Left ventricle myocardium inferior (tissue), 1 donor: Measurements from ENCODE around the gene FRYL. TPM values are rescaled to one million over a fixed set of nuclear protein-coding genes. Genes with fewer than 3 reads are reported as not detected.

Source experiments
- DNase-seq: peaks from one replicate; pipeline ENCODE4 v3.0.0-alpha.2; 2020
- H3K27ac ChIP-seq: fragments of 200-600 bp; replicated peaks from 2 replicates; pipeline ENCODE4 v1.8.0; 2021
- H3K27me3 ChIP-seq: fragments of 200-600 bp; 2 replicates; pipeline ENCODE4 v1.8.0; 2021; ENCODE audit warnings: low read depth
- H3K36me3 ChIP-seq: fragments of 200-600 bp; 2 replicates; pipeline ENCODE4 v1.8.0; 2021
- H3K4me1 ChIP-seq: fragments of 200-600 bp; 2 replicates; pipeline ENCODE4 v1.8.0; 2021
- H3K4me3 ChIP-seq: fragments of 200-600 bp; 2 replicates; pipeline ENCODE4 v1.8.0; 2021; ENCODE audit warnings: mild to moderate bottlenecking, moderate library complexity
- H3K9me3 ChIP-seq: fragments of 200-600 bp; replicated peaks from 2 replicates; pipeline ENCODE4 v1.8.0; 2021
- intact Hi-C: fragments of 100-400 bp; cut with micrococcal nuclease; formaldehyde crosslinking; loops from one replicate; pipeline ENCODE4 v1.11.0; 2022
- total RNA-seq: library from RNA; stranded (reverse); fragmentation: NEBNext Ultra II Directional; extraction: Animal tissue kit (Norgen Biotek cat#: 25700); gene quantifications from one replicate; pipeline ENCODE4 v1.2.1, GENCODE V29; 2021
- TF ChIP-seq, protein P1 (sequence below): fragments of 200-600 bp; IDR thresholded peaks from 2 replicates; pipeline ENCODE4 v1.8.0; 2021; ENCODE audit warnings: antibody characterized with exemption, mild to moderate bottlenecking, borderline replicate concordance
- donor health status: DM: no; HTN: yes; CAD: no; lungs with severe emphysema.

FRYL gene
- total RNA-seq, 1 donor from 2014 or later: 33.2 TPM

DNA sequence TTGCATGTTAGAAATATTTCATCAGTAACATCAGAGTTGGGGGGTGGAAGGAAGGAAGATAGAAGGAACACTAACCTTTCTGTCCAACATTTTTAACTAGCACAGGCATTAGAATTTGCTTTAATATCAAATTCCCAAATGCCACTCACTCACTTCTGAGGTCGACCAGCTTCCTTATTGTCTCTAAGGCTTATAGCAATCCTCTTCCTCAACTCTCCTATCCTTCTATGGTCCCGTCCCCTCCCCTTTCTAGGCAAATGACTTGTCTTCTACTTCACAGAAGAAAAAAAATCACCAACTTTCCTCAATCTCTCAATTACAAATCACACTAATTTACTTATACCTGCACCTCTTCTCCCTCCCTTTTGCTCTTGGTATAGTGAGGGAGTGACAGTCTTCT, 189.2 kb downstream of the FRYL start:
- TF ChIP-seq, protein P1, sequence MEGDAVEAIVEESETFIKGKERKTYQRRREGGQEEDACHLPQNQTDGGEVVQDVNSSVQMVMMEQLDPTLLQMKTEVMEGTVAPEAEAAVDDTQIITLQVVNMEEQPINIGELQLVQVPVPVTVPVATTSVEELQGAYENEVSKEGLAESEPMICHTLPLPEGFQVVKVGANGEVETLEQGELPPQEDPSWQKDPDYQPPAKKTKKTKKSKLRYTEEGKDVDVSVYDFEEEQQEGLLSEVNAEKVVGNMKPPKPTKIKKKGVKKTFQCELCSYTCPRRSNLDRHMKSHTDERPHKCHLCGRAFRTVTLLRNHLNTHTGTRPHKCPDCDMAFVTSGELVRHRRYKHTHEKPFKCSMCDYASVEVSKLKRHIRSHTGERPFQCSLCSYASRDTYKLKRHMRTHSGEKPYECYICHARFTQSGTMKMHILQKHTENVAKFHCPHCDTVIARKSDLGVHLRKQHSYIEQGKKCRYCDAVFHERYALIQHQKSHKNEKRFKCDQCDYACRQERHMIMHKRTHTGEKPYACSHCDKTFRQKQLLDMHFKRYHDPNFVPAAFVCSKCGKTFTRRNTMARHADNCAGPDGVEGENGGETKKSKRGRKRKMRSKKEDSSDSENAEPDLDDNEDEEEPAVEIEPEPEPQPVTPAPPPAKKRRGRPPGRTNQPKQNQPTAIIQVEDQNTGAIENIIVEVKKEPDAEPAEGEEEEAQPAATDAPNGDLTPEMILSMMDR: no peak
- no peak overlapping the region for H3K27ac ChIP-seq
- no peak for DNase-seq
- H3K36me3 ChIP-seq: peaks cover 41% of the 10 kb centered on the region
- peaks cover 38% of the 10 kb centered on the region for H3K4me1 ChIP-seq
- no peaks in the 10 kb centered on the region for H3K9me3 ChIP-seq
- intact Hi-C loops: no loop called here
- no peaks in the 10 kb centered on the region for H3K27me3 ChIP-seq
- H3K4me3 ChIP-seq: no peak overlapping the region

DNA sequence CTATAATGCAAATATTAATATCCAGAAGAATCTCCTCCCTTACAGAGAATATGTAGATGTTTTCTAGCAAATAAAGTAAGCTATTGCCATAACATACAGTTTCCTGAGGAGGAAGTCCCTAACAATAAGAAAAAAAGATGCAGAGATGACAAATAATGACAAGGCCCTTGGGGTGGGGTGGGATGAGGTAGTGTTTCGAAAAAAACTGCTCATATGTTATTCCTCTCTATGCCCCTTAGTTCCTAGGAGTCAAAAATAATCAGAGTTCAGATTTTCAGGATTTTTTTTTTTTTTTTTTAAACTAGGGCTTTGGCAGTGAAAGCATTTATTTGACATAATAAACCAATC, 191.0 kb downstream of the FRYL start:
- Histone ChIP-seq H3K27ac (peak overlapping the region; percentile 2), H3K9me3 (no peaks in the 10 kb centered on the region), H3K4me3 (no peak overlapping the region), H3K36me3 (peaks cover 55% of the 10 kb centered on the region), H3K4me1 (peaks cover 30% of the 10 kb centered on the region), H3K27me3 (no peaks in the 10 kb centered on the region)
- no peak for DNase-seq
- TF ChIP-seq, protein P1: no peak
- intact Hi-C loops: no loop called here

- intact Hi-C loops: no loop called here
- H3K9me3 ChIP-seq: no peaks in the 10 kb centered on the region
- peaks cover 27% of the 10 kb centered on the region for H3K4me1 ChIP-seq
- TF ChIP-seq, protein P1: no peak
- H3K36me3 ChIP-seq: peaks cover 61% of the 10 kb centered on the region
- H3K27ac ChIP-seq: peak overlapping the region; percentile 2
- no peak for DNase-seq
- no peak overlapping the region for H3K4me3 ChIP-seq
- no peaks in the 10 kb centered on the region for H3K27me3 ChIP-seq
Observed at GRCh38 chr4:48588230-48589097, 191.6 kb downstream of the FRYL start.

- Histone ChIP-seq H3K4me3 (no peak overlapping the region), H3K27me3 (no peaks in the 10 kb centered on the region), H3K4me1 (peaks cover 13% of the 10 kb centered on the region), H3K9me3 (no peaks in the 10 kb centered on the region), H3K27ac (no peak overlapping the region), H3K36me3 (peaks cover 87% of the 10 kb centered on the region)
- intact Hi-C loops: no loop called here
- no peak for DNase-seq
- TF ChIP-seq, protein P1: no peak
Observed at GRCh38 chr4:48585401-48585800, 194.7 kb downstream of the FRYL start.

DNA sequence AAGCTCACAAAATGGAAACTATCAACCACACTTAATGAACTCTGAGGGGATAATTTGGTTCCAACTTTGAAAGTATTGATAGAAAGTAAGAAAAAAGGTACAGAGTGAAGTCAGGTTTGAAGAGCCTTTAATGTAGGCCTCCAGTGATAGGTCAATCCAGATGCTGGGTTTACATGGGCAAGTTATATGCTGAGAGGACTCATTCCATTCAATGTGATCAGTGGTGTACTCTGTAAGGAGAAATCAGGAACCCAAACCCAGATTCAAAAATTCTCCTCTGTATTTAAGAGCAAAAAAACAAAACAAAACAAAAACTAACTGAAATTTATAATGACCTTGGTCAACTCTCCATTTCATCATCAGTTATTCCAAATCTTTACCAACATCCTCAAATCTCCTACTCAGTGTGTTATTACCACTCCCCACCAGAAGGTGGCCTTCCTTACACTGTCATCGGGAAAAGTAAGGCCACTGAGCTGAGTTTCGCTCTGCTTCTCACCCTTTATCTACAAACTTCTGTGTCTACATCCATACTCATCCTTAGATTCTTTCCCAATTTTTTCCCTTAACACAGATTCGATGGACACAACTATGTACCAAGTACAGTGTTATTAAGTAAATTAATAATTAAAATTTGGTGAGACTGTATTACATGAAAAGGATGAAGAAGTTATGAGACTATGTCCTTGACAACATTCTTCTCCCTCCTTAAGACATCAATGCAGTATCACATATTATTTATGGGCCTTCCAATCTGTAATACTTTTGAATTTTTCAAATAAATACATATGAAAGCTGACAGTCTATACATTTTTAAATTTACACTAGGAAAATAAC, 201.7 kb downstream of the FRYL start:
- Histone ChIP-seq H3K27ac (no peak overlapping the region), H3K4me1 (no peaks in the 10 kb centered on the region), H3K9me3 (no peaks in the 10 kb centered on the region), H3K27me3 (no peaks in the 10 kb centered on the region), H3K4me3 (no peak overlapping the region), H3K36me3 (peaks cover 61% of the 10 kb centered on the region)
- TF ChIP-seq, protein P1: peak; percentile 92
- DNase-seq: no peak
- intact Hi-C loops: loop anchor here (5.0 to 10.0 kb wide), 3 partner anchors 104 to 384 kb away; no protein-coding TSS in a partner anchor
